BE2C (cell line): Measurements from ENCODE around the gene RALGAPA2.

Source experiments
- DNase-seq: peaks from one replicate; pipeline ENCODE4 v3.0.0-alpha.2; 2020
- H3K27me3 ChIP-seq: fragments of 250-450 bp; sonication (Bioruptor Pico); 2 replicates; pipeline ENCODE4 v1.5.1; 2020; ENCODE audit warnings: mild to moderate bottlenecking
- H3K36me3 ChIP-seq: fragments of 250-450 bp; sonication (Bioruptor Pico); 2 replicates; pipeline ENCODE4 v1.5.1; 2020; ENCODE audit warnings: mild to moderate bottlenecking
- H3K4me1 ChIP-seq: fragments of 250-450 bp; sonication (Bioruptor Pico); 2 replicates; pipeline ENCODE4 v1.5.1; 2020
- H3K4me3 ChIP-seq: 2 replicates; pipeline ENCODE4 v1.5.1; 2011; ENCODE audit warnings: low read depth, low read length
- H3K9me3 ChIP-seq: fragments of 250-450 bp; sonication (Bioruptor Pico); 2 replicates; pipeline ENCODE4 v1.5.1; 2020
- TF ChIP-seq, protein P1 (sequence below): IDR thresholded peaks from 2 replicates; pipeline ENCODE4 v1.5.1; 2012; ENCODE audit warnings: mild to moderate bottlenecking, low read depth, low read length

RALGAPA2 gene

DNA sequence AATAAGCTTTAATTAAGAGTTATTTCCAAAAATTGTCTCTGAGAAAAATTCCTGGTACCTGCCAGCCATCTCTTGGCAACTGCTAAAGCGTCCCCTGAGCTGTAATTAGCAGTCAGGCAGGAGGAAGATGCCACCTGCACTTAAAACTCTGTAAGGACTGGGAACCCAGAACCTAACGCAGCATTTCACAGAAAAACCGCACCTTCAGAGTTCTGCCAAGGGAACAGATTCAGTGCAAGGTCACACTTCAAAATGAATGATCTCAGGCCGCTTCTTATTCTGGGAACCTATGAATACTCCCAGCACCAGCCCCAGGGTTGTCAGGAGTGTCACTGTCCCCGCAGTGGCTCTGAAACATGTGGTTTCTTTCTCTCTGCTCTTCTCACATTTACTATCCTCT, 307.8 kb downstream of the RALGAPA2 start:
- no peak overlapping the region for H3K4me3 ChIP-seq
- DNase-seq = no peak
- TF ChIP-seq, protein P1, sequence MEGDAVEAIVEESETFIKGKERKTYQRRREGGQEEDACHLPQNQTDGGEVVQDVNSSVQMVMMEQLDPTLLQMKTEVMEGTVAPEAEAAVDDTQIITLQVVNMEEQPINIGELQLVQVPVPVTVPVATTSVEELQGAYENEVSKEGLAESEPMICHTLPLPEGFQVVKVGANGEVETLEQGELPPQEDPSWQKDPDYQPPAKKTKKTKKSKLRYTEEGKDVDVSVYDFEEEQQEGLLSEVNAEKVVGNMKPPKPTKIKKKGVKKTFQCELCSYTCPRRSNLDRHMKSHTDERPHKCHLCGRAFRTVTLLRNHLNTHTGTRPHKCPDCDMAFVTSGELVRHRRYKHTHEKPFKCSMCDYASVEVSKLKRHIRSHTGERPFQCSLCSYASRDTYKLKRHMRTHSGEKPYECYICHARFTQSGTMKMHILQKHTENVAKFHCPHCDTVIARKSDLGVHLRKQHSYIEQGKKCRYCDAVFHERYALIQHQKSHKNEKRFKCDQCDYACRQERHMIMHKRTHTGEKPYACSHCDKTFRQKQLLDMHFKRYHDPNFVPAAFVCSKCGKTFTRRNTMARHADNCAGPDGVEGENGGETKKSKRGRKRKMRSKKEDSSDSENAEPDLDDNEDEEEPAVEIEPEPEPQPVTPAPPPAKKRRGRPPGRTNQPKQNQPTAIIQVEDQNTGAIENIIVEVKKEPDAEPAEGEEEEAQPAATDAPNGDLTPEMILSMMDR = no peak

DNA sequence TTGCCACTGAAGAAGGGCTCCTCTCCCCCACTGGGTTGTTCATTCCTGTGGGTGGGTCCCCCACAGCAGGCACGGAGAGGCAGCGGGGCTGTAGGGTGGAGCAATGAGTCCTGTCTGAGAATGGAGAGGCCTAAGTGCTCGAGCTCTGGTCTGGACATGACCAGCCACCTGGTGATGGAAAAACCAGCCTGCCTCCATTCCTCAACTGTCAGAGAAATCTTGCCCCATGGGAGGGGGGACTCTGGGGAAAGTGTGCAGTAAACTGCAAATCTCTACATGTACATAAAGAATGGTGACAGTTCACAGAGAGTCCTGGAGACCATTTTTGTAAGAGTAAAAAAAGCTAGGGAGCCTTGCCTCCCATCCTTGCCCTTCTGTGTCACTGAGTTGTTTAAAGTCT, 310.5 kb downstream of the RALGAPA2 start:
- TF ChIP-seq, protein P1 = no peak
- DNase-seq = no peak

More for the DNA sequence above, 307.8 kb downstream of the RALGAPA2 start:
- Histone ChIP-seq H3K4me1 (peaks cover 18% of the 10 kb centered on the region), H3K36me3 (no peaks in the 10 kb centered on the region), H3K9me3 (no peaks in the 10 kb centered on the region; the same call in 1 of the 2 replicates), H3K27me3 (no peaks in the 10 kb centered on the region)

DNA sequence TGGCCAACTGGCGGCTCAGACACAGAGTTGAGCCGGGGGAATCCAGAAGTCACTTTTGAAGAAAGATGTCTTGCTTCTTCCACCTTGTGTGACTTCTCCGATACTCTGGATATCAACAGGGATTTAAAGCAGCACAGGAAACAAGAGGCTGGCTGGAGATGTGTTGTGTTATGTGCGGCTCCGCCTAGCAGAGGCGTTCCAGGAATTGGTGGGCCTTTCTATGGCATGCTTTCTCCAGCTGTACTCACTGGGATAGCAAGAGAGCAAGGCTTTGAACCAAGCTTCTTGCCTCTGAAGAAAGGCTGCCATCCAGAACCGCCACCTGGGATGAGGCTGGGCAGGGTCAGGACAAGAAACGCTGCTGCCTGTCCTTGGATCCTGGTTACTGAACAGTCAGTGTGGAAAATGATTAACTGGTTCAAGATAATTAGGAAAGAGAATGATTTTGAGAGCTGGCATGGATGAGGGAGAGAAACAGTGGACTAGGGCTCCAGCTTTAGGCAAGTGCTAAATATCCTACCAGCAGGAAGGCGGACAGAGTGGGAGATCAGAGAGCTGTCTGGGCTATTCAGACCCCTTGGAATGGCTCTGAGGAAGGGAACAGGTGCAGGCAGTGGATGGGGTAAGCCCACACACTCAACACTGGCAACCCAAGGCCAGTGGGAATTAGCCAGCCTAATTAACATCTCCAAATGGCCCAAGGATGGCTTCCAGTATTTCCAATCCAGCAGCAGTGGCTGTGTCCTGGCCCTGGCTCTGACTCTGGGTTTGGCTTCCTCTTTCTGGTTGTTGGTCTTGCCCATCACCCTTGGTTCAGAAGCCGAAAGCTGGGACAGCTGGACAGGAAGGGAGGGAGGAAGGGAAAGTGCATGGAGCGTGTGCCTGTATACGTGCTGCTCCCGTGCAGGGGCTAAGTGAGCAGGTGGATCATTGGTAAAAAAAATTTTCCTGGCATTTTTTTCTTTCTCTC, 312.6 kb downstream of the RALGAPA2 start:
- Histone ChIP-seq H3K4me3 (no peak overlapping the region), H3K4me1 (no peaks in the 10 kb centered on the region), H3K36me3 (no peaks in the 10 kb centered on the region), H3K9me3 (no peaks in the 10 kb centered on the region; the same call in 1 of the 2 replicates), H3K27me3 (no peaks in the 10 kb centered on the region)
- no peak for DNase-seq
- TF ChIP-seq, protein P1 = no peak

More for the DNA sequence above, 310.5 kb downstream of the RALGAPA2 start:
- H3K4me1 ChIP-seq = no peaks in the 10 kb centered on the region
- no peaks in the 10 kb centered on the region for H3K36me3 ChIP-seq
- H3K9me3 ChIP-seq = no peaks in the 10 kb centered on the region; the same call in 1 of the 2 replicates
- no peaks in the 10 kb centered on the region for H3K27me3 ChIP-seq
- no peak overlapping the region for H3K4me3 ChIP-seq

DNA sequence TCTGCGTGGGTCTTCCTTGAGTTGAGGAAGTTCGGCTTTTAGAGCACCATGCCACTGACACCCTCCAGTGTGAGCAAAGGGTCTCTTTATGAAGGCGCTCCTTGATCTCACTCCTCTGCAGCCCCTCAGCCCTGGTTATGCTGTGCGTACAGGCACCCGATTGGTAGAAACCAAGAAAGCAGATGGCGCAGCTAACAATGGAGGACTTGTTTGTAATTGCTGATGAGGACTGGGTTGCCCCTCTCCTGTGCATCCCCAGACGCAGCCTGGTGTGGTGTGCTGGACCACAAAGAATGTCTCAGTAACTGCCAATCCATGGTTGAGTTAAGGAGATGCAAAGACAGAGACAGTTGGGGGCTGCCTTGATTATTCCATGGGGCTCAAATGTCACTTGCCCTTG, 314.3 kb downstream of the RALGAPA2 start:
- Histone ChIP-seq H3K4me1 (no peaks in the 10 kb centered on the region), H3K27me3 (no peaks in the 10 kb centered on the region), H3K9me3 (no peaks in the 10 kb centered on the region; the same call in 1 of the 2 replicates), H3K36me3 (no peaks in the 10 kb centered on the region), H3K4me3 (no peak overlapping the region)
- TF ChIP-seq, protein P1 = no peak
- no peak for DNase-seq

DNA sequence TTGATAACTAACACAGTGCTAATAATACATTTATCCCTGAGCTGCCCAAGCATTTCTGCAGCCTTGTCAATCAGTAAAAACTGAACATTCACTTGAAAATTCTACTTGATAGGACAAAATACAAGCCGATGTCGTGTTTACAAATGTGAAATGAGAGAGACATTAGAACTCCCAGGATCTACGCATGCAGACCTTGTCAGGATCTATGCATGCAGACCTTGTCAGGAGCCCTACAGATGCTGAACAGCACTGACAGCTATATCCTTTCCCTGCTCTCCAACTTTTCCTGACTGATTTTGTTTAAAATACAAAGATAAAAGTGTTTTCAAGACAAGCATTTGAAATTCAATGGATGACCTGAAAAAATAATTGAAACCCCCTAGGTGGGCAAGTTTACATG, 315.6 kb downstream of the RALGAPA2 start:
- no peaks in the 10 kb centered on the region for H3K9me3 ChIP-seq
- TF ChIP-seq, protein P1 = no peak
- no peaks in the 10 kb centered on the region for H3K27me3 ChIP-seq
- no peaks in the 10 kb centered on the region for H3K36me3 ChIP-seq
- H3K4me3 ChIP-seq = no peak overlapping the region
- no peak for DNase-seq
- H3K4me1 ChIP-seq = no peaks in the 10 kb centered on the region
